BLaER1 (cell line): ENCODE results near the gene RIPPLY1.

Source experiments
- H3K27ac ChIP-seq: shearing (Covaris generic); formaldehyde crosslinking; 2 replicates; pipeline ENCODE4 v1.8.1; 2022
- H3K27me3 ChIP-seq: shearing (Covaris generic); formaldehyde crosslinking; 2 replicates; pipeline ENCODE4 v1.8.1; 2022
- H3K36me3 ChIP-seq: shearing (Covaris generic); formaldehyde crosslinking; 2 replicates; pipeline ENCODE4 v1.8.1; 2022
- H3K4me1 ChIP-seq: shearing (Covaris generic); formaldehyde crosslinking; 2 replicates; pipeline ENCODE4 v1.8.1; 2022
- H3K4me2 ChIP-seq: shearing (Covaris generic); formaldehyde crosslinking; 2 replicates; pipeline ENCODE4 v1.8.1; 2022
- H3K4me3 ChIP-seq: shearing (Covaris generic); formaldehyde crosslinking; 2 replicates; pipeline ENCODE4 v1.8.1; 2022
- H3K9ac ChIP-seq: shearing (Covaris generic); formaldehyde crosslinking; 2 replicates; pipeline ENCODE4 v1.8.1; 2022
- H3K9me3 ChIP-seq: shearing (Covaris generic); formaldehyde crosslinking; 2 replicates; pipeline ENCODE4 v1.8.1; 2022
- H4K20me1 ChIP-seq: shearing (Covaris generic); formaldehyde crosslinking; 2 replicates; pipeline ENCODE4 v1.8.1; 2022
- Cebpa-rat ChIP-seq: shearing (Covaris generic); IDR thresholded peaks from 2 replicates; pipeline ENCODE4 v1.8.1; 2022

Gene RIPPLY1

DNA sequence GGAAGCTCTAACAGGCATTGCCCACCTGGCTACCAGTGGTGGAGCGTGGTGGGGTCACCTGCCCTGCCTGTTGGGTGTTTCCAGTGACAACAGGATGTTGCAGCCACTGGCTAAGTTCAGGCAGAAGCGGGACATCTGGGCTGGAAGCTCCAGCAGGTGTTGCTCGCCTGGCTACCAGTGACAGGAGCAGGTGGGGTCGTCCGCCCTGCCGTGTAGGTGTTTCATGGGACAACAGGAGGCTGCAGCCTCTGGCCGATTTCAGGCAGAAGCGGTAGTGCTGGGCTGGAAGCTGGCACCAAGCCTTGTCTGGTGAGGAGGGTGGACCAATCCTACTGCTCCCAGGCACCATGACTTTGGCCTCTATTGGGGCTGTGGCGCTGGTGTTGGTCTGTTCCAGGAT is 39.4 kb downstream of the RIPPLY1 start:
- Histone ChIP-seq H4K20me1 (no peaks in the 10 kb centered on the region), H3K4me1 (no peaks in the 10 kb centered on the region), H3K9me3 (peaks cover 9% of the 10 kb centered on the region), H3K36me3 (no peaks in the 10 kb centered on the region; the same call in 1 of the 2 replicates), H3K9ac (no peak overlapping the region), H3K4me2 (no peak overlapping the region), H3K27me3 (peaks cover 74% of the 10 kb centered on the region), H3K27ac (no peak overlapping the region), H3K4me3 (no peak overlapping the region)
- TF ChIP-seq Cebpa-rat: no peak

DNA sequence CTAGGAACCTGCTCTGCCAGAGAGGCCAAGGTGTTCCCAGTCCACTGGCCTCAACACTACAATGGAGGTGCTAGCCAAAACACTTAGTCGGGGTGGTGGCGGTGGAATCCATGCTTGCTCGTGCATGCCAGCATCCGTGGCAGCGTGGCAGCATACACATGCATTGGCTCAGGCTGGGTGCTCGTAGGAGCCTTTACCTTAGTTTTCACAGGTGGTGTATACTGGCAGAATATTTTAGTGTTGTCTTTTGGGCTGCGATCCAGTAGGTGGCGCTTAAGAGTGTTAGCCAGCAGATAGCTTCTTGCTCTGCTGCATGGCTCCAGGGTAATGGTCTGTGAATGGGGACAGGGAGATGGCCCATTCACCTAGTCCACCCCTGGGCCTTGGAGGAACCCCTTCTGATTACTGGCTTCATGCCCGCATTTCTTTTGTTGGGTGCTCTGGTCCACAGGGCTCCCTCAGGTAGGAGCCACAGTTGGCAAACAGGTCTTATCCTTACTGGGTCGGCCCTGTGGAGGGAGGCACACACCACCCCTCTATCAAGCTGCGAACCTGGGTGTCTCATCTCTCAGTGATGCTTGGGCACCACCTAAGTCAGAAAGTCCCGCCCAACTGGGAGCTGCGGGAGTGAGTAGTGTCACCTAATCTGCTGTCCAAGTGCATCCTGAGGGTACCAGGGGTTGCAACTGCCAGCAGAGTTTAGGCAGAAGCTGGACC is 40.0 kb downstream of the RIPPLY1 start:
- Histone ChIP-seq H3K4me3 (no peak overlapping the region), H3K27ac (no peak overlapping the region), H3K4me1 (no peaks in the 10 kb centered on the region), H3K9ac (no peak overlapping the region), H3K27me3 (peaks cover 70% of the 10 kb centered on the region), H3K9me3 (peaks cover 14% of the 10 kb centered on the region), H4K20me1 (no peaks in the 10 kb centered on the region), H3K4me2 (no peak overlapping the region), H3K36me3 (no peaks in the 10 kb centered on the region; the same call in 1 of the 2 replicates)
- TF ChIP-seq Cebpa-rat: no peak
